ENCODE measurements around the gene RBM39. TPM values are rescaled to one million over a fixed set of nuclear protein-coding genes. Genes with fewer than 3 reads are reported as not detected.
"Not testable (repeated sequence)": the region's sequence is repeated elsewhere in the genome, so short reads cannot be mapped to it uniquely, and the experiment has no call there.

The RBM39 gene
- total RNA-seq, 1 experiment from 2014 or later: 517 TPM

- H3K4me1 ChIP-seq: peaks cover 17% of the 10 kb centered on the region
- H3K9me3 ChIP-seq (replicated peaks): no peaks in the 10 kb centered on the region
- no peaks in the 10 kb centered on the region for H3K27me3 ChIP-seq
- DNase-seq: peak; percentile 52 to 62
- peaks cover 32% of the 10 kb centered on the region for H3K36me3 ChIP-seq
- peak overlapping the region; percentile 66; the same call in 1 of the 2 replicates for H3K27ac ChIP-seq
- peak overlapping the region; percentile 88 for H3K4me3 ChIP-seq
Observed at GRCh38 chr20:35698298-35699126, 43.5 kb downstream of the RBM39 start.

- H3K27me3 ChIP-seq: no peaks in the 10 kb centered on the region
- no peak overlapping the region for H3K27ac ChIP-seq
- peaks cover 17% of the 10 kb centered on the region for H3K4me1 ChIP-seq
- peak overlapping the region; percentile 88 for H3K4me3 ChIP-seq
- H3K9me3 ChIP-seq (replicated peaks): no peaks in the 10 kb centered on the region
- DNase-seq: no peak
- H3K36me3 ChIP-seq: peaks cover 25% of the 10 kb centered on the region
Observed at GRCh38 chr20:35697696-35698297, 44.3 kb downstream of the RBM39 start.

GRCh38 chr20:35695978-35696377, 46.1 kb downstream of the RBM39 start:
- Histone ChIP-seq H3K4me3 (no peak overlapping the region), H3K36me3 (peaks cover 7% of the 10 kb centered on the region), H3K27me3 (no peaks in the 10 kb centered on the region), H3K4me1 (peaks cover 17% of the 10 kb centered on the region), H3K27ac (no peak overlapping the region), H3K9me3 (replicated peaks) (no peaks in the 10 kb centered on the region)
- no peak for DNase-seq

GRCh38 chr20:35695245-35695749, 46.8 kb downstream of the RBM39 start:
- H3K4me3 ChIP-seq: no peak overlapping the region
- peaks cover 10% of the 10 kb centered on the region for H3K4me1 ChIP-seq
- peaks cover 2% of the 10 kb centered on the region; the same call in 1 of the 2 replicates for H3K36me3 ChIP-seq
- no peaks in the 10 kb centered on the region for H3K9me3 ChIP-seq (replicated peaks)
- no peak for DNase-seq
- no peak overlapping the region for H3K27ac ChIP-seq
- no peaks in the 10 kb centered on the region for H3K27me3 ChIP-seq

- no peaks in the 10 kb centered on the region for H3K27me3 ChIP-seq
- no peaks in the 10 kb centered on the region for H3K9me3 ChIP-seq (replicated peaks)
- no peaks in the 10 kb centered on the region for H3K4me1 ChIP-seq
- peaks cover 10% of the 10 kb centered on the region; the same call in 1 of the 2 replicates for H3K36me3 ChIP-seq
- no peak for DNase-seq
- H3K4me3 ChIP-seq: no peak overlapping the region
- H3K27ac ChIP-seq: no peak overlapping the region
Observed at GRCh38 chr20:35690265-35690664, 51.8 kb downstream of the RBM39 start.

GRCh38 chr20:35686872-35687271, 55.2 kb downstream of the RBM39 start:
- not testable (repeated sequence) for H3K9me3 ChIP-seq (replicated peaks); H3K4me3 ChIP-seq; H3K36me3 ChIP-seq; H3K27ac ChIP-seq; H3K27me3 ChIP-seq; H3K4me1 ChIP-seq
- DNase-seq: peak; percentile 35 to 39

- not testable (repeated sequence) for H3K9me3 ChIP-seq (replicated peaks); H3K36me3 ChIP-seq; H3K27me3 ChIP-seq; H3K4me1 ChIP-seq; H3K27ac ChIP-seq; H3K4me3 ChIP-seq; DNase-seq
Observed at GRCh38 chr20:35685368-35685767, 56.7 kb downstream of the RBM39 start.

- H3K36me3 ChIP-seq: no peaks in the 10 kb centered on the region; the same call in 1 of the 2 replicates
- no peaks in the 10 kb centered on the region for H3K4me1 ChIP-seq
- DNase-seq: no peak
- H3K9me3 ChIP-seq (replicated peaks): no peaks in the 10 kb centered on the region
- no peak overlapping the region for H3K4me3 ChIP-seq
- no peak overlapping the region for H3K27ac ChIP-seq
- no peaks in the 10 kb centered on the region for H3K27me3 ChIP-seq
Observed at GRCh38 chr20:35681960-35682359, 60.1 kb downstream of the RBM39 start.

GRCh38 chr20:35680452-35681183, 61.4 kb downstream of the RBM39 start:
- H3K4me3 ChIP-seq: no peak overlapping the region
- H3K9me3 ChIP-seq (replicated peaks): no peaks in the 10 kb centered on the region
- H3K36me3 ChIP-seq: no peaks in the 10 kb centered on the region; the same call in 1 of the 2 replicates
- no peaks in the 10 kb centered on the region for H3K4me1 ChIP-seq
- H3K27me3 ChIP-seq: no peaks in the 10 kb centered on the region
- H3K27ac ChIP-seq: no peak overlapping the region
- DNase-seq: no peak

GRCh38 chr20:35674921-35675320, 67.1 kb downstream of the RBM39 start:
- Histone ChIP-seq H3K27me3 (no peaks in the 10 kb centered on the region), H3K9me3 (replicated peaks) (no peaks in the 10 kb centered on the region), H3K4me1 (no peaks in the 10 kb centered on the region), H3K36me3 (peaks cover 5% of the 10 kb centered on the region), H3K4me3 (no peak overlapping the region), H3K27ac (no peak overlapping the region)
- DNase-seq: no peak

- no peak overlapping the region for H3K27ac ChIP-seq
Observed at GRCh38 chr20:35673884-35674283, 68.2 kb downstream of the RBM39 start.

GRCh38 chr20:35669681-35670080, 72.4 kb downstream of the RBM39 start:
- no peak overlapping the region for H3K27ac ChIP-seq
- peaks cover 9% of the 10 kb centered on the region for H3K36me3 ChIP-seq
- no peak overlapping the region for H3K4me3 ChIP-seq
- H3K27me3 ChIP-seq: no peaks in the 10 kb centered on the region
- peaks cover 4% of the 10 kb centered on the region; the same call in 1 of the 2 replicates for H3K4me1 ChIP-seq
- no peaks in the 10 kb centered on the region for H3K9me3 ChIP-seq (replicated peaks)
- no peak for DNase-seq

More at GRCh38 chr20:35673884-35674283, 68.2 kb downstream of the RBM39 start:
- Histone ChIP-seq H3K36me3 (peaks cover 8% of the 10 kb centered on the region), H3K4me1 (no peaks in the 10 kb centered on the region), H3K9me3 (replicated peaks) (no peaks in the 10 kb centered on the region), H3K27me3 (no peaks in the 10 kb centered on the region), H3K4me3 (no peak overlapping the region)
- no peak for DNase-seq

GRCh38 chr20:35669221-35669620, 72.8 kb downstream of the RBM39 start:
- Histone ChIP-seq H3K4me3 (no peak overlapping the region), H3K27ac (no peak overlapping the region), H3K36me3 (peaks cover 9% of the 10 kb centered on the region), H3K9me3 (replicated peaks) (no peaks in the 10 kb centered on the region), H3K4me1 (peaks cover 4% of the 10 kb centered on the region; the same call in 1 of the 2 replicates), H3K27me3 (no peaks in the 10 kb centered on the region)
- no peak for DNase-seq

- H3K27ac ChIP-seq: no peak overlapping the region
- H3K9me3 ChIP-seq (replicated peaks): no peaks in the 10 kb centered on the region
- no peak overlapping the region for H3K4me3 ChIP-seq
- DNase-seq: no peak
- H3K27me3 ChIP-seq: no peaks in the 10 kb centered on the region
- H3K36me3 ChIP-seq: peaks cover 4% of the 10 kb centered on the region; the same call in 1 of the 2 replicates
- peaks cover 21% of the 10 kb centered on the region for H3K4me1 ChIP-seq
Observed at GRCh38 chr20:35665949-35666288, 76.1 kb downstream of the RBM39 start.

All from SJCRH30 (cell line).